AG09309 (cell line): Measurements from ENCODE around the gene REN.

Experiments
- DNase-seq: peaks from one replicate; pipeline ENCODE4 v3.0.0-alpha.2; 2010; ENCODE audit warnings: low read depth
- H3K4me3 ChIP-seq: 2 replicates; pipeline ENCODE4 v1.5.1; 2011; ENCODE audit warnings: mild to moderate bottlenecking, low read depth, low read length, moderate library complexity; ENCODE audit not compliant: control insufficient read depth
- TF ChIP-seq, protein P1 (sequence below): IDR thresholded peaks from 2 replicates; pipeline ENCODE4 v1.5.1; 2011; ENCODE audit warnings: mild to moderate bottlenecking, low read depth, low read length, inconsistent platforms; ENCODE audit not compliant: insufficient read depth, control insufficient read depth; ENCODE audit errors: missing control alignments

Gene REN

DNA sequence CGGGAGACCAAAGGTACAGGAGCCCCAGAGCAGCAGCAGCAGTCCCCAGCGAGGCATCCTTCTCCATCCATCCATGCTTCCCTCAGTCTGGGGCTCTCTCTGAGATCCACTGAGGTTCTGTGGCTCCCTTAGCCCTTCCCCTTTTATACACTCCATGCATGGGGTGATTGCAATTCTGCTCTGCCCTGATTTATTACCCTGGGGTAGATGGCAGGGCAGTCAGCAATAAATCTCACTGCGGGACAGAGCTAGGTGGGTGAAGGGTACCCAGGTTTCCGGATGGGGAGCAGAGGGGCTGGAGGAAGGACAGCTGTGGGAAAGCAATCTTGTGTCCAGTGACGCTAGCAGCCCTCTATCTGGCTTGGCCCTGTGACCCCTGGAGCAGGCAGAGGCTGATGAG lies at the start of gene REN:
TSS of gene REN (minus strand) at position 119 of the 400 bp plus-strand sequence. CDS start at position 75, 44 bp downstream.
- TF ChIP-seq, protein P1, sequence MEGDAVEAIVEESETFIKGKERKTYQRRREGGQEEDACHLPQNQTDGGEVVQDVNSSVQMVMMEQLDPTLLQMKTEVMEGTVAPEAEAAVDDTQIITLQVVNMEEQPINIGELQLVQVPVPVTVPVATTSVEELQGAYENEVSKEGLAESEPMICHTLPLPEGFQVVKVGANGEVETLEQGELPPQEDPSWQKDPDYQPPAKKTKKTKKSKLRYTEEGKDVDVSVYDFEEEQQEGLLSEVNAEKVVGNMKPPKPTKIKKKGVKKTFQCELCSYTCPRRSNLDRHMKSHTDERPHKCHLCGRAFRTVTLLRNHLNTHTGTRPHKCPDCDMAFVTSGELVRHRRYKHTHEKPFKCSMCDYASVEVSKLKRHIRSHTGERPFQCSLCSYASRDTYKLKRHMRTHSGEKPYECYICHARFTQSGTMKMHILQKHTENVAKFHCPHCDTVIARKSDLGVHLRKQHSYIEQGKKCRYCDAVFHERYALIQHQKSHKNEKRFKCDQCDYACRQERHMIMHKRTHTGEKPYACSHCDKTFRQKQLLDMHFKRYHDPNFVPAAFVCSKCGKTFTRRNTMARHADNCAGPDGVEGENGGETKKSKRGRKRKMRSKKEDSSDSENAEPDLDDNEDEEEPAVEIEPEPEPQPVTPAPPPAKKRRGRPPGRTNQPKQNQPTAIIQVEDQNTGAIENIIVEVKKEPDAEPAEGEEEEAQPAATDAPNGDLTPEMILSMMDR: no peak
- DNase-seq: no peak
- H3K4me3 ChIP-seq: no peak within 1 kb of the TSS

GRCh38 chr1:204213668-204214662 lies 47.8 kb upstream of the REN start, which contains the start of gene GOLT1A:
TSS of gene GOLT1A (minus strand) at chr1:204213988. CDS start at chr1:204213906, 82 bp downstream.
- peak within 1 kb of the TSS; percentile 27 for H3K4me3 ChIP-seq
- TF ChIP-seq, protein P1: peak; percentile 91
- DNase-seq: peak; percentile 76

DNA sequence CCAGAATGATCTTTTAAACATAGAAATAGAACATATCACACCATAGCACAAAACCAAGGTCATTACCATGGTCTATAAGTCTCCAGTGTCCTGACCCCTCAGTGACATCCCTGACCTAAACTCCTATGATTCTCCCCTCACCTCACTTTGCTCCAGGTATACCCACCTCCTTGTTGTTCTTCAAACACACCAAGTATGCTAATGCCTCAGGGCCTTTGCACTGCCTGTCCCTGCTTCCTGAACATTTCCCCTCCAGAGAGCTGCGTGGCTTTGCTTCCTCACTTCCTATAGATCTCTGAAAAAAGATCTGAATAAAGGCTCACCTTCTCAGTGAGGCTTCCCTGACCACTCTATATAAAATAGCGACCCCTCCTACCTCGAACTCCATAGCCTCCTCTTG lies 46.6 kb upstream of the REN start:
- H3K4me3 ChIP-seq: no peak overlapping the region
- TF ChIP-seq, protein P1: no peak
- no peak for DNase-seq

- no peak overlapping the region for H3K4me3 ChIP-seq
- no peak for DNase-seq
- TF ChIP-seq, protein P1: no peak
These were observed 44.9 kb upstream of the REN start for GRCh38 chr1:204211046-204211445.

GRCh38 chr1:204207136-204207616 lies 41.0 kb upstream of the REN start:
- no peak for DNase-seq
- TF ChIP-seq, protein P1: peak; percentile 97
- no peak overlapping the region for H3K4me3 ChIP-seq

DNA sequence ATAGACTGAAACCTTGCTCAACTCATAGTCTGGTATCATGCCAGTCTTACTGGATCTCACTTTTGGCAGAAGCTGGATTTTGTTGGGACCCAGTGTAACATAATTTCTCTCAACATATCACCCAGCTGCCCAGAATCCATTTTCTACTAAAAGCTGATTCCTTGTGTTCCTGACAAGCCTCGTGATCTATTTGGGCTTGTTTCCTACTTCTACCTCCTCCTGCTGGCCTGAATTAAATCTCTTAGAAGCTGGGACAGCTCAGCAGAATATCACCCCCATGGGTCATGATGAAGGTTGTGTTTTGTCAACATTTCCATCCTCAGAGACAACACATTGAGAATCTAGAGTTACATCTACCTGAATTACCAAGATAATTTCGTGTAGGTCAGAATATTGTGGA lies 40.0 kb upstream of the REN start:
- TF ChIP-seq, protein P1: peak; percentile 47
- no peak overlapping the region for H3K4me3 ChIP-seq
- no peak for DNase-seq
